ENCODE results near the gene TLE7. TPM values are rescaled to one million over a fixed set of nuclear protein-coding genes. Genes with fewer than 3 reads are reported as not detected.

The TLE7 gene
- total and polyA plus RNA-seq, 4 donors, result not detected

DNA sequence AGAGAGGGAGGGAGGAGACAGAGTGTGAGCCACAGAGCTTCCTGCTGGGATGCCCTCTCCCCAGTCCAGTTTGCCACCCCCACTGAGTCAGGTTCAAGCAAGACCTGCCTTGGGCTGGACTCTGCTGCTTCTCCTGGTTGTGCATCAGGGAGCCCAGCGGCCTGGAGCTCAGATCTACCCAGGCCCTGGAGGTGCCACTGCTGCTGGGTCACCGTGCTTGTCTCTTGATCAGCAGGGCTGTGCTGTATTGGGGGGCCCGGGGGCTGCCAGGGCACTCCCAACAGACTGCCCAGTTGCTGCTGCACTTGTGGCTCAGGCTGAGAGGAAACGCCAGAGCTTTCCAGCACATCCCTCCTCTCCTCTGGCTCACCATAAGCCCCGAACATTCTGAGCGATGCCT, 8.9 kb downstream of the TLE7 start:
- H3K4me3 ChIP-seq (ENCODE audit: low read depth, low read length), result no peak overlapping the region
- 79% methylated on average over 6 of the region's 6 CpGs for WGBS (ENCODE audit: insufficient coverage)
- DNase-seq (ENCODE audit: low read depth in 4 of 6, low spot score in 6 of 6), result no peak
- H3K27me3 ChIP-seq (ENCODE audit: control insufficient read depth, insufficient read depth, low read length), result peaks cover 2% of the 10 kb centered on the region
- no peaks in the 10 kb centered on the region for H3K4me1 ChIP-seq (ENCODE audit: control insufficient read depth, insufficient read depth, low read length)
- H3K27ac ChIP-seq (ENCODE audit: low read depth, low read length), result no peak overlapping the region
- no peaks in the 10 kb centered on the region for H3K9me3 ChIP-seq (ENCODE audit: control insufficient read depth, insufficient read depth, low read length)
- no peaks in the 10 kb centered on the region for H3K36me3 ChIP-seq (ENCODE audit: control insufficient read depth, insufficient read depth, low read length)

DNA sequence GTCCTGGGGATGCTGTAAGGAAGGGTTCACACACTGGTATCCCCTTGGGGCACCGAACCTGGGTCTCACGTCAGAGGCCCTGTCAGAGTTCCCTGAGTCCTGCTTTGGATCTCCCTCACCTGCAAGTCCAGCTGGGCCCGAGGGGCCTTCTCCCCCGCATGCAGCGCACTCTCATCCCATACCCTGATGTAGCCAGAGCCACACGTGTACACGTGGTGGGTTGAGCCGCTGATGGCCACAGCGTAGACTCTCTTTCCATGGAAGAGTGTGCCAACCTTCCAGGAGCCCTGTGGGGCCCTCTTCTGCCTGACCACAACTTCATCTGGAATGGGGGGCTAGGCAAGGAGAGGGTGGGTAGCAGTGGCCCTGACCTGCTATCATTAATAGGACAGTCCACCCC, 9.9 kb downstream of the TLE7 start:
- Histone ChIP-seq H3K4me3 (ENCODE audit: low read depth, low read length) (no peak overlapping the region), H3K27me3 (ENCODE audit: control insufficient read depth, insufficient read depth, low read length) (peaks cover 5% of the 10 kb centered on the region), H3K4me1 (ENCODE audit: control insufficient read depth, insufficient read depth, low read length) (no peaks in the 10 kb centered on the region)

DNA sequence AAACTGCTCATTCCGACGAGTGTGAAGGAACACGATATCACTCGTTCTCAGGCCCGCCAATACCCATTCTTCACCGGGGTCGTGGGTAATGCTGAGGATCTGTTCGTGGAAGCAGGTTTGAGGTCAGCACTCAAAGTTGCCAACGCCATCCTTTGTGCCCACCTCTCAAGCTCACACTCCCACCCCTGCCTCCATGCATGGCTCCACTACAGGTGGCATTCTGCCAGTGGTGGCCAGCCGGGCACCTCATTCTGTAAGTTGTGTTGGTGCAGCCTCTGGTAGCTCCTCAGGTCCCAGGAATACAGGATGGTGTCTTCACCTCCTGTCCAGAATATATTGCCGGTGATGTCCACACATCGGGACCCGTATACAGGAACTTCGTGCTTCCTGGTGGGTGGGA, 10.7 kb downstream of the TLE7 start:
- no peaks in the 10 kb centered on the region for H3K9me3 ChIP-seq (ENCODE audit: control insufficient read depth, insufficient read depth, low read length)
- peaks cover 3% of the 10 kb centered on the region for H3K4me1 ChIP-seq (ENCODE audit: control insufficient read depth, insufficient read depth, low read length)
- H3K4me3 ChIP-seq (ENCODE audit: low read depth, low read length), result no peak overlapping the region
- H3K27ac ChIP-seq (ENCODE audit: low read depth, low read length), result no peak overlapping the region
- peaks cover 14% of the 10 kb centered on the region for H3K27me3 ChIP-seq (ENCODE audit: control insufficient read depth, insufficient read depth, low read length)
- no peaks in the 10 kb centered on the region for H3K36me3 ChIP-seq (ENCODE audit: control insufficient read depth, insufficient read depth, low read length)
- 89% methylated on average over 13 of the region's 14 CpGs for WGBS (ENCODE audit: insufficient coverage)
- no peak for DNase-seq (ENCODE audit: low read depth in 4 of 6, low spot score in 6 of 6)

More for the DNA sequence above, 9.9 kb downstream of the TLE7 start:
- DNase-seq (ENCODE audit: low read depth in 4 of 6, low spot score in 6 of 6), result no peak
- 91% methylated on average over 8 of the region's 9 CpGs for WGBS (ENCODE audit: insufficient coverage)
- Histone ChIP-seq H3K9me3 (ENCODE audit: control insufficient read depth, insufficient read depth, low read length) (no peaks in the 10 kb centered on the region), H3K27ac (ENCODE audit: low read depth, low read length) (no peak overlapping the region), H3K36me3 (ENCODE audit: control insufficient read depth, insufficient read depth, low read length) (no peaks in the 10 kb centered on the region)

DNA sequence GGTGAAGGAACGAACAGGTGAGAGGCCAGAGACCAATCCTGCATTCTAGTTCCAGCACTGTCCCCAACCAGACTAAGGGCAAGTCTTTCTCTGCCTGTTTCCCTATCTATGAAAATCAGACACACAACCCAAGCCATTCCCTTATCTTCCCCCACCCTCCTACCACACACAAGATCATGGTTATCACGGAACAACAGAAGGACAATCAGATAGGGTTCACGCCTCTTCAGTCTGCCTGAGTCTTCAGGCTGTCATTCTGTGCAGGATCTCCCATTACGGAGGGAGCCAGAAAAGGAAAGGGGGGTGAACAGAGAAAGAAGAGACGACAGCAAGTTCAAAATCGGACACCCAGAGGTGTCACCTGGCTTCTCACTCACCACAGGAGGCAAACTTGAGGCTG, 11.1 kb downstream of the TLE7 start:
- no peak overlapping the region for H3K4me3 ChIP-seq (ENCODE audit: low read depth, low read length)
- peaks cover 3% of the 10 kb centered on the region for H3K4me1 ChIP-seq (ENCODE audit: control insufficient read depth, insufficient read depth, low read length)
- 88% methylated on average over 1 of the region's 6 CpGs for WGBS (ENCODE audit: insufficient coverage)
- H3K27me3 ChIP-seq (ENCODE audit: control insufficient read depth, insufficient read depth, low read length), result peaks cover 18% of the 10 kb centered on the region
- H3K27ac ChIP-seq (ENCODE audit: low read depth, low read length), result no peak overlapping the region
- DNase-seq (ENCODE audit: low read depth in 4 of 6, low spot score in 6 of 6), result no peak
- H3K36me3 ChIP-seq (ENCODE audit: control insufficient read depth, insufficient read depth, low read length), result no peaks in the 10 kb centered on the region
- no peaks in the 10 kb centered on the region for H3K9me3 ChIP-seq (ENCODE audit: control insufficient read depth, insufficient read depth, low read length)

DNA sequence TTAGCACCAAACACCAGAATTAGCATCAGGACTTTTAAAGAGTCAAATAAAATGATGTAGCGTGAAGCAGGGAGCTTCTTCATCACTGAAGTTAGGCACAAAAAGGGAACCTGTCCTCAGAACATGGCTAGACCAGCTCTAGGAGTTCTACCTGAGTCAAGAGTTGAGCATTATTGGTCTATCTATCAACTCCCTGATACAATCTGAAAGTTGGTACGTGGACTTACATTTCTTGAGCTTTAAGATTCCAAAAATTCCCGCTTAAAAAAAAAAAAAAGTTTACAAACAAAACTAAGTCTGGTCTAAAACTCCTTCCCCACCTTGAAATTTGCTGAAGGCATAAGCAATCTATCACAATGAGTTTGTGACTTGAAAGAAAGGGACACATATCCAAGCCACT, 12.3 kb downstream of the TLE7 start:
- Histone ChIP-seq H3K27ac (ENCODE audit: low read depth, low read length) (no peak overlapping the region), H3K4me1 (ENCODE audit: control insufficient read depth, insufficient read depth, low read length) (peaks cover 3% of the 10 kb centered on the region), H3K9me3 (ENCODE audit: control insufficient read depth, insufficient read depth, low read length) (no peaks in the 10 kb centered on the region), H3K27me3 (ENCODE audit: control insufficient read depth, insufficient read depth, low read length) (peaks cover 23% of the 10 kb centered on the region), H3K4me3 (ENCODE audit: low read depth, low read length) (no peak overlapping the region), H3K36me3 (ENCODE audit: control insufficient read depth, insufficient read depth, low read length) (no peaks in the 10 kb centered on the region)
- no peak for DNase-seq (ENCODE audit: low read depth in 4 of 6, low spot score in 6 of 6)
- no CpG with 5 or more reads among the region's 3 CpGs for WGBS (ENCODE audit: insufficient coverage)

DNA sequence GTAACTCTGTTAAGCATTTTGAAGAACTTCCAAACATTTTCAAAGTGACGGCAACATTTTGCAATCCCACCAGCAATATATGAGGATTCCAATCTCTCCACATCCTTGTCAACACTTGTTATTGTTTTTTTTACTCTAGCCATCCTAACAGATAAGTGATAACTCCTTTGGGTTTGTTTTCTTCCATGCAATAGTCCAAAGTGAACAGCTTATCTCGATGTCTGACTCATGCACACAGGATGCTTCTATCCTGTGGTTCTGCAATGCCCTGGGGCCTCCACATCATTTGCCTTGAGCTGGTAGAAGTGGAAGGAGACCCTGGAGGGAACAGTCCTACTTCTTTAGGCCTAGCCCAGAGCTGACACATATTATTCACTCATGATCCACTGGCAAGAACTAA, 13.0 kb downstream of the TLE7 start:
- no peak overlapping the region for H3K4me3 ChIP-seq (ENCODE audit: low read depth, low read length)
- H3K27ac ChIP-seq (ENCODE audit: low read depth, low read length), result no peak overlapping the region
- peaks cover 23% of the 10 kb centered on the region for H3K27me3 ChIP-seq (ENCODE audit: control insufficient read depth, insufficient read depth, low read length)
- H3K4me1 ChIP-seq (ENCODE audit: control insufficient read depth, insufficient read depth, low read length), result peaks cover 3% of the 10 kb centered on the region
- H3K9me3 ChIP-seq (ENCODE audit: control insufficient read depth, insufficient read depth, low read length), result no peaks in the 10 kb centered on the region
- DNase-seq (ENCODE audit: low read depth in 4 of 6, low spot score in 6 of 6), result no peak
- 100% methylated on average over 2 of the region's 2 CpGs for WGBS (ENCODE audit: insufficient coverage)
- H3K36me3 ChIP-seq (ENCODE audit: control insufficient read depth, insufficient read depth, low read length), result no peaks in the 10 kb centered on the region

DNA sequence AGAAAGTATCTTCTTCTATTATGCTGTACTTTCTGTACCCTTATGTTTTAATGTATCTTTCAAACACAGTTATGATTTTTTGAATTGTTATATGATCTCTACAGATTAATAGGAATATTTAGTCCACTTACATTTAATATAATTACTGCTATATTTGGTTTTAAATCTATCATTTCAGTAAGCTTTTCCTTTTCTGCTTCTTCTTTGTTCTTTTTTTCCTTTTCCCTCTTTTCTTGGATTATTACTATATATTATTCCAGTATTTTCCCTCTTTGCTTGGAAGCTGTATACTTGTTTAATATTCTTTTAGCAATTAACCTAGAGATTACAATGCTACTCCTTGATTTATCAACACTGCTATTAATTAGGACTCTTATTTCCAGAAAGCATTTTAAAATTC, 13.5 kb downstream of the TLE7 start:
- no peaks in the 10 kb centered on the region for H3K36me3 ChIP-seq (ENCODE audit: control insufficient read depth, insufficient read depth, low read length)
- H3K27ac ChIP-seq (ENCODE audit: low read depth, low read length), result no peak overlapping the region
- no peak overlapping the region for H3K4me3 ChIP-seq (ENCODE audit: low read depth, low read length)
- peaks cover 23% of the 10 kb centered on the region for H3K27me3 ChIP-seq (ENCODE audit: control insufficient read depth, insufficient read depth, low read length)
- DNase-seq (ENCODE audit: low read depth in 4 of 6, low spot score in 6 of 6), result no peak
- no peaks in the 10 kb centered on the region for H3K9me3 ChIP-seq (ENCODE audit: control insufficient read depth, insufficient read depth, low read length)
- peaks cover 3% of the 10 kb centered on the region for H3K4me1 ChIP-seq (ENCODE audit: control insufficient read depth, insufficient read depth, low read length)

DNA sequence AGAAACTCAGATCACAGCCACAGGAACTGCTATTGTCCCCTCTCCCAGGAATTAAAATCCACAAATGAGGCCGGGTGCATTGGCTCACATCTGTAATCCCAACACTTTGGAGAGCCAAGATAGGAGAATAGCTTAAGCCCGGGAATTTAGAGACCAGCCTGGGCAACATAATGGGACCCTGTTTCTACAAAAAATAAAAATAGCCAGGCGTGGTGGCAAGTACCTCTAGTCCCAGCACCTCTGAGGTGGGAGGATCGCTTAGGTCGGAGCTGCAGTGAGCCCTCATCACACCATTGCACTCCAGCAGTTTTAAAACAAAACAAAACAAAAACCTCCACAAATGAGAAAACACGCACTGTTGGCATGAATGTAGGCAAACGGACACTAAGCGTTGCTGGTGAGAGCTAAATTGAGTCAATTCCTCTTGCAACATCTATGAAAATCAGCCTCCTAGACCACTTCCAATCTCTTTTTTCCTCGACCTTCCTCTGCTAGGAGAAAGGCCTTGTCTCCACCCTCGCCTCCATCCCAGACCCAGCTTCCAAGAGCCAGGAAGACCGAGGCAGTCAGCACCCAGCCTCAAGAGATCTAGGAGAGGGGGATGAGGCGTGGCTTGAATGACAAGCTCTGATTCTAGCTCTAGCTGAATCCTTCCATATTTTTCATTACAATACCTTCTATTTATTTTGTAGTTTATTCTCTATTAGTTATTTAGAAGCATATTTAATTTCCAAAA, 14.8 kb downstream of the TLE7 start:
- Histone ChIP-seq H3K9me3 (ENCODE audit: control insufficient read depth, insufficient read depth, low read length) (no peaks in the 10 kb centered on the region), H3K4me3 (ENCODE audit: low read depth, low read length) (no peak overlapping the region), H3K36me3 (ENCODE audit: control insufficient read depth, insufficient read depth, low read length) (no peaks in the 10 kb centered on the region), H3K27me3 (ENCODE audit: control insufficient read depth, insufficient read depth, low read length) (peaks cover 23% of the 10 kb centered on the region), H3K4me1 (ENCODE audit: control insufficient read depth, insufficient read depth, low read length) (peaks cover 3% of the 10 kb centered on the region), H3K27ac (ENCODE audit: low read depth, low read length) (no peak overlapping the region)
- WGBS (ENCODE audit: insufficient coverage), result 72% methylated on average over 8 of the region's 12 CpGs
- no peak for DNase-seq (ENCODE audit: low read depth in 4 of 6, low spot score in 6 of 6)

DNA sequence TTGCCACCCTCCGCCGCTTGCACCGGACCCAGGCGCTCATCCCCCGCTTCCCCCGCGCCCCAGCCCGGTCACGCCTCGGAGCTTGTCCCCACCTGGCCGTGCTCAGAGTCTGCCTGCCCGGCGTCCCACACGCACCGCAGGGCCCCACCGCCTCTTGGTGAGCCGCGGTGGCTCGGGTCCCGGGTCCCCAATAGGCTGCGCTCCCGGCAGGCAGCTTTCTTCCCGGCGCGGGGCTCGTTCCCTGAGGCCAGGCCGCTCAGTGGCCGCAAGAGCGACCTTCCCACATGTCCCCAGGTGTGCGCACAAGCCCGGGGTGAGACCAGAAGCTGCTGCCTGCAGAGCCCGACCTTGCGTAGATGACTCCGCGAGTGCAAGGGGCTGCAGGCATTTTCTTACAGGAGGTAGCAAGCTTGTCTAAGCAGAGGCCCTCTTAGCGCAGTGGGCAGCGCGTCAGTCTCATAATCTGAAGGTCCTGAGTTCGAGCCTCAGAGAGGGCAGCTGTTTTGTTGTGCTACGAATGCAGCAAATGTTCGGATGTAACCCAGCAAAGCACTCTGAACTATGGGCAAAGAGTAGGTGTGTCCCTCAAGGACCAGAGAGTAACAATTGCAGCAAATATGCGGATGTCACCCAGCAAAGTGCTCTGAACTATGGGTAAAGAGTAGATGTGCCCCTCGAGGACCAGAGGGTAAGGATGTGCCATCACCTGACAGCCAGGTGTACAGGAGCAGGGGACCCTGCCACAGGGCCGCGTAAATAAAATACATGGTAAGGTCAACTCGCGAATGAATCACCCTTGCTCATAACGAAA, 15.6 kb downstream of the TLE7 start:
- H3K4me3 ChIP-seq (ENCODE audit: low read depth, low read length), result peak overlapping the region; percentile 26
- H3K9me3 ChIP-seq (ENCODE audit: control insufficient read depth, insufficient read depth, low read length), result no peaks in the 10 kb centered on the region
- peaks cover 3% of the 10 kb centered on the region for H3K4me1 ChIP-seq (ENCODE audit: control insufficient read depth, insufficient read depth, low read length)
- H3K36me3 ChIP-seq (ENCODE audit: control insufficient read depth, insufficient read depth, low read length), result no peaks in the 10 kb centered on the region
- H3K27ac ChIP-seq (ENCODE audit: low read depth, low read length), result no peak overlapping the region
- peaks cover 23% of the 10 kb centered on the region for H3K27me3 ChIP-seq (ENCODE audit: control insufficient read depth, insufficient read depth, low read length)
- WGBS (ENCODE audit: insufficient coverage), result 2% methylated on average over 45 of the region's 48 CpGs
- peak in 3 of 6 donors; percentile 25 to 83 (median 27) for DNase-seq (ENCODE audit: low read depth in 4 of 6, low spot score in 6 of 6)

DNA sequence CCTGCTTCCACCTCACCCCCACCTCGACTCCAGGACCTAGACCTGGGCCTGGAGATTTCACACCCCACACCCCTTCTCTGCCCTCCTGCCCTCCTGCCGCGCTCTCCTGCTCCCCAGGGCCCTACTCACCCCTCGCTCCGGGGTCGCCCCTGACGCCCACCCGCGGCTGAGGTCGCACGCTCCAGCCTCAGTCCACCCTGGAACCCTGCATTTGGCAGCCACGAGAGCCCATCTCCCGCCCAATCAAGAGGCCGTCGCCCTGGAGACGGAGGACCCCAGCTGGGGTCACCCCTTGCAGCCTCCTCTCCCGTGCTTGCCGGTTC, 16.1 kb downstream of the TLE7 start:
- Histone ChIP-seq H3K4me3 (ENCODE audit: low read depth, low read length) (no peak overlapping the region), H3K4me1 (ENCODE audit: control insufficient read depth, insufficient read depth, low read length) (peaks cover 3% of the 10 kb centered on the region), H3K27ac (ENCODE audit: low read depth, low read length) (no peak overlapping the region), H3K9me3 (ENCODE audit: control insufficient read depth, insufficient read depth, low read length) (no peaks in the 10 kb centered on the region), H3K36me3 (ENCODE audit: control insufficient read depth, insufficient read depth, low read length) (no peaks in the 10 kb centered on the region), H3K27me3 (ENCODE audit: control insufficient read depth, insufficient read depth, low read length) (peaks cover 23% of the 10 kb centered on the region)
- DNase-seq (ENCODE audit: low read depth in 4 of 6, low spot score in 6 of 6), result no peak
- WGBS (ENCODE audit: insufficient coverage), result 4% methylated on average over 18 of the region's 18 CpGs
